GM04503 (cell line): ENCODE measurements around the gene OGDH.
"Not testable (repeated sequence)": the region's sequence is repeated elsewhere in the genome, so short reads cannot be mapped to it uniquely, and the experiment has no call there.

Source experiments
- DNase-seq: peaks from one replicate; pipeline ENCODE4 v3.0.0-alpha.2; 2012; ENCODE audit warnings: low read depth

OGDH gene

DNA sequence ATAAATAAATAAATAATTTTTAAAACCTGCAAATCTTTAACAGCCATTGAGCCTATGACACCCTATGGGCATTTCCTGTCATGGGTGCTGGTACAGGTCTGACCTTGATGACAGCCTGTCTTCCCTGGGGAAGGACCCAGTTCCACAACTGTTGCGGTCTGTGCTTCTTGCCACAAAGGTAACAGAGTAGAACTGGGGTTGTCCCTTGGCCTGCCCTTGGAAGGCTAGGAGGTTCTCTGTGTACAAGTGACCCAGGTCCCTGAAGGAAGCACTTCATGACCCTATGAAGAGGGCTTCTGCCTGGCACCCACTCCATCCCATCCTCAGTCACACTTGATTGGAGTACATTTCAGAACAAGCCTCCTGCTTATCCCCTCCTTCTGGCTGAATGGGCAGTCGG lies 66.9 kb downstream of the OGDH start:
- no peak for DNase-seq

DNA sequence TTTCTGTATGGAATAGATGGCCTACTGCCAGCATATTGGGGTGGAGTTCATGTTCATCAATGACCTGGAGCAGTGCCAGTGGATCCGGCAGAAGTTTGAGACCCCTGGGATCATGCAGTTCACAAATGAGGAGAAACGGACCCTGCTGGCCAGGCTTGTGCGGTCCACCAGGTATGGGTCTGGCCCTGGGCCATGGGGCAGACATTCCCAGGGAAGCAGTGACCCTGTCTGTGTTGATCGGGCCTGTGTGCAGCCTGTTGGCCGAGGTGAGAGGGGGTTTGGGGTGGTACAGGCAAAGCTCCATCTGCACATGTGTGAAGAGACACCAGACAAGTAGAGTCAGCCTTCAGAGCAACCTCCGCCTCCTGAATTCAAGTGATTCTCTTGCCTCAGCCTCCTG lies 67.3 kb downstream of the OGDH start:
- DNase-seq = no peak

DNA sequence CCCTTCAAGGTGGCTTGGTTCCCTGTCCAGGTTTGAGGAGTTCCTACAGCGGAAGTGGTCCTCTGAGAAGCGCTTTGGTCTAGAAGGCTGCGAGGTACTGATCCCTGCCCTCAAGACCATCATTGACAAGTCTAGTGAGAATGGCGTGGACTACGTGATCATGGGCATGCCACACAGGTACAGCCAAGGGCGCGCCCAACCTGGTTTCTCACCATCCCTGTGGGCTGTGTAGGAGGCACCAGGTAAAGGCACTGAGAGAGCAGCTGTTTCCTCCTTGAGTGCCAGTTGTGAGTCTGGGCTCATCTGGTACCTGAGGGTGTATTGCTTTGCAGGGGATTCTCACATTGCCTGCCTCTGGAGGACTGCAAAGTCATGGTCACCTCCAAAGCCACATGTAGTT lies 68.0 kb downstream of the OGDH start:
- DNase-seq = no peak

DNA sequence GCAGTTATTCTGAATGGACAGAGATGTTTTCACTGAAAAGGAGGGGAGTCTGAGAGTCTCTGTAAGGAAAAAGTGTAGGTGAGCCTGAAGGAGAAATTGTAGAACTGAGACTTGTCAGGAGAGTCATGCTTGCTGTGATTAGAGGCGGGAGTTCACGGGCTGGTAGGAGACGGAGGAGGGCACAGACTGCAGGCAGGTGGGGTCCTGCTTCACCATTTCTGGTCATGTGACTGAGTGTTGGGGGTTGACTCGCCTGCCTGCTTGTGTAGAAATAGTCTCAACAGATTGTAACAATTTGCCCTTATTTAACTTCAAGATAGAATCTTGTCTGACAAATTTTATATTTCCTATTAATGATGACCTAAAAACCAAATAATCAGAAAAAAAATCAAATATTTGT lies 70.3 kb downstream of the OGDH start:
- DNase-seq = no peak

DNA sequence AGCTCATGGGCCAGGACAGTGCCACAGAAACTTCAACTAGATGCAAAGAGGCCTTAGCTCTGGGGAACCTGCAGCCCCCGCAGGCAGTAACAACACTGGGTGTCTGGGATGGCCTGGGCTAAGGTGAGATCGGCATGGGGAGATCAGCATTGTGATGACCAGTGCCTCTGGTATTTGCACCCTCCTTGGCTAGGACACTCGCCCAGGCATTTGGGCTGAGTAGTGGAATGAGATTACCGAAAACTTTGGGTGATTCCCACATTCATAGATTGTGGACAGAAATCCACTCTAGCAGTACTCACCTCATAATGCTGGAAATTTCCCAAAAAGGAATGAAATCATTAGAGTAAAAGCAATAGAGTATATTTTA lies 71.7 kb downstream of the OGDH start:
- peak; percentile 26 for DNase-seq

DNA sequence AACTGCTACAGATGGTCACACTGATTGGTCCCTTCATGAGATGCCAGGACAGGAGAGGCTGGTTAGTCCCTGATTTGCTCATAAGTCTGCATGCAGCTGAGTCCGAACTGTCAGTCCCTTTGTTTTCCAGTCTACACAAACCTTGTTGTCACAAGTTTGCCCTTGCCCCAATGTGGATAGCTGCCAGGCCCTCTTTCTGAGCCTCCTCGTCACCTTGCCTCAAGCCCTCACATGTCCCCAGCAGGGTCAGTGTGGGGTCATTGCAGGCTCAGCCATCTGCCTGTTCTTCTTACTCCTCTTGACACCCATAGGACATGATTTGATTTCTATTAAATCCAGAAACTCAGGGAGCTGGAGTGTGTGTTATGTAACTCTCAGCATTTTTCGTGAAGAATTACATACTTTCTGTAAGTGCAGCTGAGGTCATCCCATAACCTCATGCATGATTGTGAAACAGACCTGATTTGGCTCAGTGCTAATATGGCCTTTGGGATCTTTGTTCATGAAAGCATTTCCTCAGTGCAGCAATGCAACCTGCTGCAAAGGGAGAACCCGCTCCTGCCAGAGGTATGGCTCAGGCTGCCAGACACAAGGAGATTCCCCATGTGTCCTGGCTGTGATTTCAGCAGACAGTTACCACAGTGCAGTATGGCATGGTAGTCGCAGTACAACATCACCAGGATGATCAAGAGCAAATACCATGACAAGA lies 72.2 kb downstream of the OGDH start:
- DNase-seq = peak; percentile 80

DNA sequence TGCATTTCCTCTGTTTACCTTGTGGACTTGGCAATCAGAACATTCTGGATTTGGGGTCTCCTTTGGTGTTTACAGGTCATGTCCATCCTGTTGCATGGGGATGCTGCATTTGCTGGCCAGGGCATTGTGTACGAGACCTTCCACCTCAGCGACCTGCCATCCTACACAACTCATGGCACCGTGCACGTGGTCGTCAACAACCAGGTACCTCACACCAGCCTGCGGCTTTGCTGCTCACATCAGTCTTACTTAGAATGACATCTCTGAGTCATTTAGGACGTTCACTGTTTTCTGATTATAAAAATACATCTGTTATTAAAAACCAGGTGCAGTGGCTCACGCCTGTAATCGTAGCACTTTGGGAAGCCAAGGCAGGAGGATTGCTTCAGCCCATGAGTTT lies 75.2 kb downstream of the OGDH start:
- no peak for DNase-seq

DNA sequence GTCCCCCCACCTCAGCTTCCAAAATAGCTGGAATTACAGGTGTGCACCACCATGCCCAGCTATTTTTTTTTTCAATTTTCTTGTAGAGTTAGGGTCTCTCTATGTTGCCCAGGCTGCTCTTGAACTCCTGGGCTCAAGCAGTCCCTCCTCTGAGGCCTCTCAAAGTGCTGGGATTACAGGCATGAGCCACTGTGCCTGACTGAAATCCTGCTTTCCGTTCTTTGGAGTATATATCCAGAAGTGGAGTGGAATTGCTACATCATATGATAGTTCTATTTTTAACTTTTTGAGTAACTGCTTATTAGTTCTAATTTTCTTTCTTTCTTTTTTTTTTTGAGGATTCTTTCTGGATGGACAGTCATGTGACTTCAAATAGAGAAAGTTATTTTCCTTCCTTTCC lies 79.3 kb downstream of the OGDH start:
- DNase-seq = no peak

DNA sequence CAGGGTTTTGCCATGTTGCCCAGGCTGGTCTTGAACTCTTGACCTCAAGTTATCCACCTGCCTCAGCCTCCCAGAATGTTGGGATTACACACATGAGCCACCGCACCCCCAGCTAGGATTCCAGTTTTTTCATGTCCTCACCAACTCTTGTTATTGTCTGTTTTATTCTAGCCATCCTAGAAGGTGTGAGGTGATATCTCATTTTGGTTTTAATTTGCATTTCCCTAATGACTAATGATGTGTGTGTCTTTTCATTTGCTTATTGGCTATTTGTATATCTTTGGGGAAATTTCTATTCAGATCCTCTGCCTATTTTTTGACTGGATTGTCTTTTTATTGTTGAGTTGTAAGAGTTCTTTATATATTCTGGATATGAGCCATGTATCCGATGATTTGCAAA lies 83.0 kb downstream of the OGDH start:
- DNase-seq = no peak

DNA sequence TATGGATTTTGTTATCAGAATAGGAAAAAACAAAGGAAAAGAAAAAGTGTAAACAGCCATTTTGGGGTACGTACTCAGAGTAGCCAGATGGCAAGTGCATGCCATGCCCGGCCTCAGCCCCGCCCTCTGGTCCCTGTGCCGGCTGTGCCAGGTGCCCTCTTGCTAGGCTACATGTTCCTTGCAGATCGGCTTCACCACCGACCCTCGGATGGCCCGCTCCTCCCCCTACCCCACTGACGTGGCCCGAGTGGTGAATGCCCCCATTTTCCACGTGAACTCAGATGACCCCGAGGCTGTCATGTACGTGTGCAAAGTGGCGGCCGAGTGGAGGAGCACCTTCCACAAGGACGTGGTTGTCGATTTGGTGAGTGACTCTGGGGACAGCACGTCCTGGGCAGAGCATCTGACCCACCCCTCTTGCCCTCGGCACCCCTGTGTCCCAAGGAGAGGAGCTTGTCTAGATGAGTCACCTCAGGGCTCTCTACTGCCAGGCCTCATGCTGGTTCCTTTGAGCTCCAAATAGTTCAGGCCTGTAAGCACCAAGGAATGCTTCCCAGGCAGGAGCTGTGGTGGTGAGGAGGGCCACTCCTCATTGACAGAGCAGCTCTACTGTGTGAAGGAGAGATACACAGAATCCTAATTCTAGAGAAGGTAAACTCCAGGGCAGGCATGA lies 87.3 kb downstream of the OGDH start:
- DNase-seq = peak; percentile 82

DNA sequence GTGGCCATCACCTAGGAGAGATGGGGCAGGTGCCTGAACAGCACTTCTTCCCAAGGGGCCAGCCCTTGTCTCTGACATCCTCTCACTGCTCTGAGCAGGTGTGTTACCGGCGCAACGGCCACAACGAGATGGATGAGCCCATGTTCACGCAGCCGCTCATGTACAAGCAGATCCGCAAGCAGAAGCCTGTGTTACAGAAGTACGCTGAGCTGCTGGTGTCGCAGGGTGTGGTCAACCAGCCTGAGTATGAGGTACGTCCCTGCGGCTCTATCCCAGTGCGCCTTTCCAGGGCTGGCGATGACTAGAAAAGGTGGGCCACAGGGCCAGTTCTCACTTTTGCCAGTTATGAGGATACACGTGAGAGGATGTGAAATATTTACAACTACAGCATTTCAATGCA lies 87.9 kb downstream of the OGDH start:
- DNase-seq = no peak

DNA sequence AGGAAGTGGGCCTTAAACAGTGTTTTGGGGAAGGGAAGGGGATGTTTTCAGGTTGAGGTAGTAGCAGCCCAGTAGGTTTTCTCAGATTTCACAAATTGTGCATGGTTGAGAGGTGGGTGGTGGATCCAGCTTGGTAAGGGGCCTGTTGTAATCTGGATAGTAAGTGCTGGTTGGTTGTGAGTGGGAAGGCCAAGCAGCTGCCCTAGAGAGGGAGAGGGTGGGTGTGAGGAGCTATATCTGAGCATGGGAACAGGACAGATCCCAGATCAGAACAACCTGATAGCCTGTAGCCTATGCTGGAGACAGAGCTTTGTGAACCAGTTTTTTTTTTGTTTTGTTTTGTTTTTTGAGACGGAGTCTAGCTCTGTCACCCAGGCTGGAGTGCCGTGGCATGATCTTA lies 88.3 kb downstream of the OGDH start:
- DNase-seq = no peak

DNA sequence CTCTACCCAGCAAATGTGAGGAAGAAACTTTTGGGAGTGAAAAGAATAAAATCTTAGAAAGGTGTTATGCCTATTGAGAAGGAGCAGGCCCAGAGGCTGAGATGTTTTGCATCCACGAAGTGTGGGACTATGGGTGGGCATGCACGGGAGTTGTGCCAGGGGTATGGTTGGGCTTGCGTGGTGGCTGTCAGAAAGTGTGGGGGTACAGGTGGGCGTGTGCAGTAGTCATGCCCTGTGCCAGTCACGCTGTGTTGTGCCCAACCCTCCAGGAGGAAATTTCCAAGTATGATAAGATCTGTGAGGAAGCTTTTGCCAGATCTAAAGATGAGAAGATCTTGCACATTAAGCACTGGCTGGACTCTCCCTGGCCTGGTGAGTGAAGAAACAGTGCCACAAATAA lies 89.3 kb downstream of the OGDH start:
- DNase-seq = no peak

DNA sequence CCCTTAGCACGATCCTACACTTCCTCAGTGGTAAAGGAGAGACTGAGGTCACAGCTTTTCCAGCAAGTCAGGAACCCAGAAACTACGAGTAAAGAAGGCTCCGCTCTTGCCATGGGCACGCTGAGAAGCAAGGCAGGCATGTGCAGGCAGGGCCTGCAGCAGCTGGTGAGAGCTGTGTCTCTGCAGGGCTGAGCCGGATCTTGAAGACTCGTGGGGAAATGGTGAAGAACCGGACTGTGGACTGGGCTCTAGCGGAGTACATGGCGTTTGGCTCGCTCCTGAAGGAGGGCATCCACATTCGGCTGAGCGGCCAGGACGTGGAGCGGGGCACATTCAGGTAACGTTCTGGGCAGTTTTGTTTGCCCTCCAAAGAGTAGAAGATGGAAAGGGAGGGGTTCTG lies 90.3 kb downstream of the OGDH start:
- DNase-seq = no peak

DNA sequence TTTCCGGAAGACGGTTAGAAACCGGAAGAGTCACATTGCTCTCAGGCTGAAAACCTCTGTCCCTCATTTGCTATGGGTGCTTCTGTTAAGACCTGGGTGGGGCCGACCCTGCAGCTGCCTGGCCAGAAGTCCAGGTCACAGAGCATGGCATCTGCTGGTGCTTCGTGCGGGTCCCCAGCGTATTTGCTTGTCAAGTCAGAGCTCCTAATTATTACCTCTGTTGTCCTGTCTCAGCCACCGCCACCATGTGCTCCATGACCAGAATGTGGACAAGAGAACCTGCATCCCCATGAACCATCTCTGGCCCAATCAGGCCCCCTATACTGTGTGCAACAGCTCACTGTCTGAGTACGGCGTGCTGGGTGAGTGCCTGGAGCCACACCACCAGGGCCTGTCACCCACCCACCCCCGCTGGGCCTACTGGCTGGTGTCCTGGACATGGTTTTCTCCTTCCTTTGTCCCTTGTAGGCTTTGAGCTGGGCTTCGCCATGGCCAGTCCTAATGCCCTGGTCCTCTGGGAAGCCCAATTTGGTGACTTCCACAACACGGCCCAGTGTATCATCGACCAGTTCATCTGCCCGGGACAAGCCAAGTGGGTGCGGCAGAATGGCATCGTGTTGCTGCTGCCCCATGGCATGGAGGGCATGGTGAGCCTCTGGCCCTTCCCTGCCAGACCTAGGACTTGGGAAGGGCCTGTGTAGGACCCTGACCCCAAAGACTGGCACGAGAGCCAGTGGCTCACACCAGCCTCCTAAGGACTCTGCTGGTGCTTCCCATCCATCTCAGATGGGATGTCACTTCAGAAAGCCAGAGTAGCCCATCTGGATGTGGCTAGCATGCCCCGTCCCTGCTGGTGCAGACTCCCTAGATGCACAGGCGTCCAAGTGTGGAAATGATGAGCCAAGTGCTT lies 91.0 kb downstream of the OGDH start:
- no peak for DNase-seq

DNA sequence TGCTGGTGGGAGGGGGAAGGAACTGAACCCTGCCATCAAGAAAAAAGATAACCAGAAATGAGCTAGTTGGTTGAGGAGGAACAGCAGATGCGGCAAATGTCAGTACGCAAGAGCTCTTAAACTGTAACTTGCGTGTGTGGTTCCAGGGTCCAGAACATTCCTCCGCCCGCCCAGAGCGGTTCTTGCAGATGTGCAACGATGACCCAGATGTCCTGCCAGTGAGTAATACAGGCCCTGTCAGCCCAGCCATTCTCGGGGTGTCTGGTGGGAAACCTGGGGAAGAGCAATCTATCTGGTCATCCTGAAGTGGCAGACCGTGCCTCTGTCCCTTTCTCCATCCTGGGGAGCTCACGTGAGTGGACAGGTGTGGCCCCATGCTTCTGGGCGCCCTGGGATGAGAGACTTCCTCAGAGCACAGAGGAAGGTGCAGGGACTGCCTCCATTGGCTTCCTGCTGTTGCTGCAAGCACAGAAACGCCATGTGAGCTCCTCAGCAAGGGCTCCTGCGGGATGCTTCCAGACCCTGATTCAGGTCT lies 91.7 kb downstream of the OGDH start:
- no peak for DNase-seq

DNA sequence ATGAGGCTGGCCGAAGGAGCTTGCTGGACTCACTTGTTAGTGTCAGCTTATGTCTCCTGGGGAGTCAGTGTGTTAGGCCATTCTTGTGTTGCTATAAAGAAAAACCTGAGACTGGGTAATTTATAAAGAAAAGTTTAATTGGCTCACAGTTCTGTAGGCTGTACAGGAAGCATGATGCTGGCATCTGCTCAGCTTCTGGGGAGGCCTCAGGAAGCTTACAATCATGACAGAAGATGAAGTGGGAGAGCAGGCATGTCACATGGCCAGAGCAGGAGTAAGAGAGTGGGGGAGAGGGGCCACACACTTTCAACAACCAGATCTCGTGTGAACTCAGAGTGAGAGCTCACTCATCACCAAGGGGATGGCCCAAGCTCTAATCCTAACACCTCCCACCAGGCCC lies 93.2 kb downstream of the OGDH start:
- DNase-seq = not testable (repeated sequence)

DNA sequence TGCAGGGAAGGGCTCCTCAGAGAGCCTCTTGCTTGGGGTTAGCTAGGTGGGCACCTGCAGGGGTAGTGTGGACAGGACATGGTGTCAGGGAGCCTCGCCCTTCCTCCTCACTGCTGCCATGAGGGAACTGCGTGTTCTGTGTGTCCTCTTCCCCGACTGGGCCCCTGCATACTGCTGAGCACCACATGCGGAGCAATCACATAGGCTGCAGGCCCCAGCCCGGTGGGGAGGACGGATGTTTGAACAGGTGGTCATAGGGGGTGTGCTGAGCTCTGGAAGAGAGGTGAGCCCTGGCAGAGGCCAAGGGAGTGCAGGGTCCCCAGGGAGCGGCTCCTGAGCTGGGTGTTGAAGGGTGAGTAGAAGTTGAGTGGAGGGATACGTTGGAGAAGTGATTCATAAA lies 93.9 kb downstream of the OGDH start:
- no peak for DNase-seq

DNA sequence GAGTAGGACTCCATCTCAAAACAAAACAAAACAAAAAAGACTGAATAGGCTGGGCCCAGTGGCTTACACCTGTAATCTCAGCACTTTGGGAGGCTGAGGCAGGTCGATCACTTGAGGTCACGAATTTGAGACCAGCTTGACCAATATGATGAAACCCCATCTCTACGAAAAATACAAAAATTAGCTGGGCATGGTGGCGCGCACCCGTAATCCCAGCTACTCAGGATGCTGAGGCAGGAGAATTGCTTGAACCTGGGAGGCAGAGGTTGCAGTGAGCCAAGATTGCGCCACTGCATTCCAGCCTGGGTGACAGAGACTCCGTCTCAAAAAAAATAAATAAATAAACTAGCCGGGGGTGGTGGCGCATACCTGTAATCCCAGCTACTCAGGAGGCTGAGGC lies 97.0 kb downstream of the OGDH start:
- not testable (repeated sequence) for DNase-seq

DNA sequence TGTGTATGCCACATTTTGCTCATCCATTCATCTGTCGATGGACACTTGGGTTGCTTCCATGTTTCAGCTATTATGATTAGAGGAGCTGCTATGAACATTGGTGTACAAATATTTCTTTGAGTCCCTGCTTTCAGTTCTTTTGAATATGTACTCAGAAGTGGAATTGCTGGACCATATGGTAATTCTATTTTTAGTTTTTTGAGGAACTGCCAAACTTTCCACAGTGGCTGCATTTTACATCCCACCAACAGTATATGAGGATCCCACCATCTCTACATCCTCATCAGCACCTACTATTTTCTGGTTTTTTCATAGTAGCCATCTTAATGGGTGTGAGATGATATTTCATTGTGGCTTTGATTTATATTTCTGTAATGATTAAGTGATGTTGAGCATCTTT lies 97.5 kb downstream of the OGDH start:
- DNase-seq = no peak

DNA sequence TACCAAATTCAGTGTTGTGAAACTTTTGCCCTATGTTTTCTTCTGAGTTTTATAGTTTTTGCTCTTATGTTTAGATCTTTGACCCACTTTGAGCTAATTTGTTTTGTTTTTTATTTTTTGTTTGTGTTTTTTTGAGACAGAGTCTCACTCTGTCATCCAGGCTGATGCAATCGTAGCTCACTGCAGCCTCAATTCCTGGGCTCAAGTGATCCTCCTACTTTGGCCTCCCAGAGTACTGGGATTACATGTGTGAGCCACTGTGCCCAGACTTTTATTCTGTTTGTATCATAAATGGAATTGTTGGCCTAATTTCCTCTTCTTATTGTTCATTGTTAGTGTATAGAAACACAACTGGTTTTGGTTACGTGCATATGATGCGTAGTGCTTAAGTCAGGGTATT lies 99.0 kb downstream of the OGDH start:
- no peak for DNase-seq

DNA sequence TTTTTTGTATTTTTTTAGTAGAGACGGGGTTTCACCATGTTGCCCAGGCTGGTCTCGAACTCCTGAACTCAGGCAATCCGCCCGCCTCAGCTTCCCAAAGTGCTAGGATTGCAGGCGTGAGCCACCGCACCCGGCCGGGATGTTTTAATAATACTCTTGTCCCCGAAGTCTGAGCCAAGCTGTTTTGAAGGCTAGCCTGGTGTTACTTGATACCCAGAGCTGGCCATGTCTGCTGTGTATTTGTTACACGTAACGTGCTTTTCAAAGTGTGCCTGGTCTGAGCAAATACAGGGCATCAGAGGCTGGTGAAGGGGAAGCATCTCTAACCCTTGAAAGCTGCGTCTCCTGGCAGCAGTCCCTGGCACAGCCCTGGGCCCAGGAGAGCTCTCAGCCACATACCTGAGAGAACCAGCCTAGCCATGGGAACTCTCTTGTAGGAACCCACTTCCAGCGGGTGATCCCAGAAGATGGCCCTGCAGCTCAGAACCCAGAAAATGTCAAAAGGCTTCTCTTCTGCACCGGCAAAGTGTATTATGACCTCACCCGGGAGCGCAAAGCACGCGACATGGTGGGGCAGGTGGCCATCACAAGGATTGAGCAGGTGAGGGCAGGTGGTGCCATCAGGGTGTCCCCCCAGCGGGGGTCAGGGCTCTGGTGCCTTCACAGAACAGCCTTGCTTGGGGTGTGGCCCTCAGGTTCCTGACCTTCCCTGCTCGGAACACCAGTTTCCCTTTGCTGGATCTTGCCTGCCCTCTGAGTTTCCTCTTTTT lies 100.5 kb downstream of the OGDH start:
- DNase-seq = no peak
